CD1c-positive myeloid dendritic cell (primary cell): ENCODE measurements around the gene ST8SIA1.

Source experiments
- DNase-seq: peaks from one replicate; pipeline ENCODE4 v3.0.0-alpha.2; 2016; ENCODE audit errors: extremely low spot score

Gene ST8SIA1

GRCh38 chr12:22332202-22332601 is 2.3 kb downstream of the ST8SIA1 start:
- no peak for DNase-seq

GRCh38 chr12:22329621-22330020 is 4.9 kb downstream of the ST8SIA1 start:
- DNase-seq = no peak

GRCh38 chr12:22325218-22325617 is 9.3 kb downstream of the ST8SIA1 start:
- no peak for DNase-seq

- DNase-seq = no peak
These were observed 12.4 kb downstream of the ST8SIA1 start for GRCh38 chr12:22322091-22322490.

DNA sequence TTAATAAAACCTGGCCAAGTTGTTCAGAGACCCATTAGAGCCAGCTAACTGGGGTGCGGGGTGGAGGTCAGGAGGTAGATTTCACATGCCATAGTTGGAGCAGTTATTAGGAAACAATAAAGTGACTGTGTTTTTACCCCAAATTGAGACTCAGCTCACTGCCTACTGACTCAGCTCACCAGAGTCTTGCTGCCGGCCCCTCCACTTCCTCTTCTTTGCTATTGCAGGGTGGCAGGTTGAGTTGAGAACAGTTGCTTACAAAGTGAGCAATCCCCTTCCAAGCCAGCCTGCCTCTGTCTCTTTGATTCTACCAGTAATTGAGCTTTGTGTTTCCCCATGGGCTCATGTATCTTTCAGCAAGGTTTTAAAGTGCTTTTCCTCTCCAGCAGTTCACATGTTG is 12.9 kb downstream of the ST8SIA1 start:
- DNase-seq = peak; percentile 66

- no peak for DNase-seq
These were observed 13.4 kb downstream of the ST8SIA1 start for GRCh38 chr12:22321018-22321605.

DNA sequence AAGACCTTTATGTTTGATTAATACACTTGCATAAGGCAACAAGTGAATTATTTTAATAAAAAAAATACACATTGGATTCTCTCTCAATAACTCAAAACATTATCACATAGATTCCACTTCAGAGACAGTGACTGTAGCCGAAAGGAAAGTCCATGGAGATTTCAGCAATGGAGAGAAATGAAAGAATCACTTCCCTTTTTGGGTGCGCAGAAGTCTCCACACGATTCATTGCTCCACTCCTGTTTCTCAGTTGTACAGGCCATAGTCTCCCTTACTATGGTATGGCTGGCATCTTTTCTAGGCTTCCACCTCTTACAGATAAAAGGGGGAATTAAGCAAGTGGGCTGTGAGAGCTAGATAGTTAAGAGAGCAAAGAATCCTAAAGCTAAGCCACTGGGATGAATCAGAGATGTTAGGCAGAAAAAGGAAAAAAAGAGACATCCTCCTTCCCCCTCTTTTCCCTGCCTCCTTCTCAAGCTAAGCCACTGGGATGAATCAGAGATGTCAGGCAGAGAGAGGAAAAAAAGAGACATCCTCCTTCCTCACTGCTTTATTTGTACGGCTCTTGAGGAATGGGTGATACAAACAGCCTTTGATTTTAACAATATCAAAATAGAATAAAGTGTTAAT is 16.3 kb downstream of the ST8SIA1 start:
- DNase-seq = peak; percentile 50

DNA sequence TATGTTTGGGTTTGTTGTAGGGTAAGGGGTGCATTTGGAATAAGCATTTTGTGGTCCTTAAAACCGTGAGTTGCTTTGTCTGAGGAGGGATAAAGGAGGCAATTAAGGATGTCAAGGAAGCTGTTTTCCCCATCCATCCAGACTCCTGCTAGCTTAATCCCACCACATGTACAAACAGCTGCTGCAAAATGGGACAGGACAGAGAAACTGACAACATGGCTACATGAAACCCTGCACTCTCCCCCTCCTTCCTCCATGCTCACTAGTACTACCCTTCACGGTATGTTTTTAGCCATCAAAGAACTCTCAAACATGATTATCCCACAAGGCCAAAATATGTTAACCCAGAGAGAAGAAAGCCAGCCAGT is 20.6 kb downstream of the ST8SIA1 start:
- no peak for DNase-seq

DNA sequence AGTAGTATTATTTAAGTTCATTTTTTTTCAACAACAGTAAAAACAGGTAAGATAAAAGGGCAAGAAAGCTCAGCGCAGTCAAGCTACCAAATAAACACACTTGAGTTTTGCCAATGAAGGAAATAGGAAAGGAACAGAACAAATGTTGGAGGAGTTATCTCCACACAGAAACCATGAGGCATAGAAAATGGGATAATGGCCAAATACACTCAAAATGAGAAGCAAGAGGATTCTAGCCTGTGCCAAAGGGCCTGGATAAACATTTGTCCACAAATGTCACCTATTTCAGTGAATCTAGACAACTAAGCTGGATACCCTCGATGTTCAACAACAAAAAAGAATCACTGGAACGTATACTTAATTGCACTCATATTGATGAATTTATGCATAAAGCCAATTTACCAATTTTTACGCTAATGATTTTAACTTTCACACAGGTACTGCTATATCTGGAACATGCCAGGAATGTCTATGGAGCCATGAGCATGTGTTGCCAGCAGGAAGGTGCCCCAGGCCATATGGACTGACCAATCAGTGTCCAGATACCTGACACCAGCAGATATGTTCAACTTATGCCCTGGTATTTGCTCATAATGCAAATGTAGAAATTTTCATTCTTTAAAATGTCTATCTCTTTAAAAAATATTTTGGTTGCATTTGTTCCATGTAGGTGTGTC is 21.1 kb downstream of the ST8SIA1 start:
- DNase-seq = no peak

DNA sequence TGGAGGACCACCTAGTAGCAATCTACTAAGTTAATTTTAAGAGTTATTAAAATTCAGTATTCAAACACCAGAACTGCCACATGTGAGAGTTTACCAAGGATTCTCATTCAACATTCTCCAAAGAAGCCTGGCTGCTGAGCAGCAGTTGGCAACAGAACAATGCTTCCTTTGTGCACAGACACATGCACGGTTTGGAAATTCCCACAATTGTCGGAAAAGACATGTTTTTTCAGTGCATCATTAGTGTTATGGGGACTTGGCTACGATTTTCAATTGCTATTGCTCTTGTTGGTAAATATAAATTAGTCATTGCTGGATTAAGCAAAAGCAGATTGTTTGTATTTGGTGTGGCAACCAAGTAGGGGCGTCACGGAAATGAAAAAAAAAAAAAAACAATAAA is 22.2 kb downstream of the ST8SIA1 start:
- no peak for DNase-seq

- DNase-seq = no peak
These were observed 23.8 kb downstream of the ST8SIA1 start for GRCh38 chr12:22310709-22311108.

GRCh38 chr12:22310275-22310674 is 24.2 kb downstream of the ST8SIA1 start:
- DNase-seq = no peak

DNA sequence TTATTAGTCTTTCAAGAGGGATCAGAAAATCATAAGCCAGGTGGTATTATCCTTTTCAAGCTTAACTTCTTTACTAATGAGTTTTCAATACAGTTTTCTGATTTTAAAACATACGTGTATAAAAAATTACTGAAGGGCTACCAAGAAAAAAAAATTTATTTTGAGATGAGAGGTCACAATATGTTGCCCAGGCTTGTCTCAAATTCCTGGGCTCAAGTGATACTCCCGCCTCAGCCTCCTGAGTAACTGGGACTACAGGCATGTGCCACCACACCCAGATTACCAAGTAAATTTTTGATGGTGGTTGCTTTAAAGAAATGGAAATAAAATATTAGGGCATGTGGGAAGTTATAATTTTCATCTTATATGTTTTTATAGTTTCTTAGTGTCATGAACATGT is 26.7 kb downstream of the ST8SIA1 start:
- no peak for DNase-seq

GRCh38 chr12:22306311-22306710 is 28.2 kb downstream of the ST8SIA1 start:
- no peak for DNase-seq

GRCh38 chr12:22304341-22304740 is 30.2 kb downstream of the ST8SIA1 start:
- no peak for DNase-seq

DNA sequence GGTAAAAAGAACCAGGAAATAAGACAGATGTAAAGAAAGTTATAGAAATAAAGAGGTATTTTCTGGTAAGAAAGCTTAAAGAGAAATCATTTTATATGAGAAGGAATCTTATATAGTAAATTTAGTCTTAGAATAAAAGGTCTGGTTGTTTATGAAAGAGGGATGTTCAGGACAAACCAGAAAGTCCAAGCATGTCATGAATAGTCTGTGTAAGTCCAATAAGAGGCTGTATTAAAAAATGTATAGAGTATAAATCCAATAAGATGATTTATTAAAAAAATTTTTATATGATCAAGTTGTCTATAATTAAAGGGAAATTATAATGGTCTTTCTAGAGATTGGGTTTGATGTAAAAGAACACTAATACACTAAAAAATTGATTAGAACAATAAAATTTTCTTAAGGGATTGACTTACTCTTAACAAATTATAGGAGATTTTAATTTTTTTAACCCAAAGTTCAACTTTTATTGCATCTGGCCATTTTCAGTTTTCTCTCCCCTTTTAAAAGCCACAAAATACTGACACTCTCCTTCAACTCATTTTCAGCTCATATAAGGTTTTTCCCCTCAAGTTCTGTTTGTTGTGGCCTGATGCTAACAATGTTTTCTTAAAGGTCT is 35.1 kb downstream of the ST8SIA1 start:
- DNase-seq = no peak

- DNase-seq = no peak
These were observed 45.3 kb downstream of the ST8SIA1 start for GRCh38 chr12:22289250-22289649.

GRCh38 chr12:22287776-22288621 is 46.5 kb downstream of the ST8SIA1 start:
- DNase-seq = no peak

DNA sequence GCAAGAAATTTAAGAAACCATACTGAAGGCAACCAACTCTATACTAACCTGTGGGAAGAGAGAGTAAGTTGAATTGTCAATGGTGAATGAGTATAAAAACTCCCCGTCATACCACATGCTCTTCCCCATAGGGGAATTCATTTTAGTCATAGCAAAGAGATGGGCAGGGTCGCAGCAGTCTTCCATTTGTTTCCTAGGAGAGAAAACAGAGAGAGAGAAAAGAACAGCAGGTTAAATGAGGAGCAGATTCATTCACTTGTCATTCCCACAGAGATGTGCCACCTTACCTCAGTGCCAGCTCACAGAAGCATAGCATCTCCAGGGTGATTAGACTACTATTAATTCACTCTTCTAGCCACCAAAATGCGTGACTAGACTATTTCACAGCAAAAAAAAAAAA is 47.4 kb downstream of the ST8SIA1 start:
- no peak for DNase-seq

- no peak for DNase-seq
These were observed 47.9 kb downstream of the ST8SIA1 start for GRCh38 chr12:22286569-22286968.

GRCh38 chr12:22285846-22286245 is 48.7 kb downstream of the ST8SIA1 start:
- DNase-seq = no peak

GRCh38 chr12:22284871-22285270 is 49.6 kb downstream of the ST8SIA1 start:
- no peak for DNase-seq
